Erythroblast (primary cell): ENCODE data around the gene IL19.

Experiments used
- GATA1 ChIP-seq: IDR thresholded peaks from 2 replicates; pipeline ENCODE4 v1.6.1; 2011; ENCODE audit warnings: low read depth, mild to moderate bottlenecking, control low read depth, low read length, moderate library complexity
- POLR2A ChIP-seq: IDR thresholded peaks from 2 replicates; pipeline ENCODE4 v1.6.1; 2011; ENCODE audit warnings: mild to moderate bottlenecking, low read length

GRCh38 chr1:206770531-206771337, at the start of gene IL19:
- TF ChIP-seq POLR2A (no peak), GATA1 (no peak)
